ENCODE data around the gene DLGAP1.

DNA sequence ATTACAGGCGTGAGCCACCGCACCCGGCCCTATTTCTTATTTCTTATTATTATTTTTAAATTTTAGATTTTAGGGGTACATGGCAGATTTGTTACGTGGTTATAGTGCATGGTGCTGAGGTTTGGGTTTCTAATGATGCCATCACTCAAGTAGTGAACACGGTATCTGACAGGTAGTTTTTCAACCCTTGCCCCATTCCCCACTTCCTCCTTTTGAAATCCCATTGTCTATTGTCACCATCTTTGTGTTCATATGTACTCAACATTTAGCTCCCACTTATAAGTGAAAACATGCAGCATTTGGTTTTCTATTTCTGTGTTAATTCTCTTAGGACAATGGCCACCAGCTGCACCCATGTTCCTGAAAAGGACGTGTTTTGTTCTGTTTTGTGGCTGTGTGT, 965.6 kb downstream of the DLGAP1 start:
- TF ChIP-seq REST (IDR thresholded peaks at IDR 0.05; ENCODE audit: borderline replicate concordance) (no peak), POLR2AphosphoS5 (IDR thresholded peaks at IDR 0.05) (no peak), RAD21 (conservative IDR thresholded peaks at IDR 0.05) (no peak), EZH2 (IDR thresholded peaks at IDR 0.05; ENCODE audit: borderline replicate concordance, insufficient read depth, low read length, poor library complexity, severe bottlenecking) (no peak)
- TF ChIP-seq, protein P1, sequence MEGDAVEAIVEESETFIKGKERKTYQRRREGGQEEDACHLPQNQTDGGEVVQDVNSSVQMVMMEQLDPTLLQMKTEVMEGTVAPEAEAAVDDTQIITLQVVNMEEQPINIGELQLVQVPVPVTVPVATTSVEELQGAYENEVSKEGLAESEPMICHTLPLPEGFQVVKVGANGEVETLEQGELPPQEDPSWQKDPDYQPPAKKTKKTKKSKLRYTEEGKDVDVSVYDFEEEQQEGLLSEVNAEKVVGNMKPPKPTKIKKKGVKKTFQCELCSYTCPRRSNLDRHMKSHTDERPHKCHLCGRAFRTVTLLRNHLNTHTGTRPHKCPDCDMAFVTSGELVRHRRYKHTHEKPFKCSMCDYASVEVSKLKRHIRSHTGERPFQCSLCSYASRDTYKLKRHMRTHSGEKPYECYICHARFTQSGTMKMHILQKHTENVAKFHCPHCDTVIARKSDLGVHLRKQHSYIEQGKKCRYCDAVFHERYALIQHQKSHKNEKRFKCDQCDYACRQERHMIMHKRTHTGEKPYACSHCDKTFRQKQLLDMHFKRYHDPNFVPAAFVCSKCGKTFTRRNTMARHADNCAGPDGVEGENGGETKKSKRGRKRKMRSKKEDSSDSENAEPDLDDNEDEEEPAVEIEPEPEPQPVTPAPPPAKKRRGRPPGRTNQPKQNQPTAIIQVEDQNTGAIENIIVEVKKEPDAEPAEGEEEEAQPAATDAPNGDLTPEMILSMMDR (IDR thresholded peaks at IDR 0.05; ENCODE audit: poor library complexity, severe bottlenecking): no peak

All from neural cell (in vitro differentiated cells).